Stimulated activated CD8-positive, alpha-beta memory T cell treated with anti-CD3 and anti-CD28 coated beads, Interleukin-4, amount 100 ng/mL, for 48 hours (primary cell): ENCODE results near the gene ACAD10.
"Not testable (repeated sequence)": the region's sequence is repeated elsewhere in the genome, so short reads cannot be mapped to it uniquely, and the experiment has no call there.

Source experiments
- DNase-seq: peaks from one replicate; pipeline ENCODE4 v3.0.0-alpha.2; 2020

The ACAD10 gene

GRCh38 chr12:111687952-111688351 lies 2.1 kb downstream of the ACAD10 start:
- no peak for DNase-seq

- DNase-seq: no peak
Measured at GRCh38 chr12:111691262-111691661, 5.4 kb downstream of the ACAD10 start.

GRCh38 chr12:111692575-111693210 lies 6.8 kb downstream of the ACAD10 start:
- no peak for DNase-seq

- no peak for DNase-seq
Measured at GRCh38 chr12:111693818-111694217, 8.0 kb downstream of the ACAD10 start.

- DNase-seq: no peak
Measured at GRCh38 chr12:111699962-111700361, 14.1 kb downstream of the ACAD10 start.

- no peak for DNase-seq
Measured at GRCh38 chr12:111705672-111706071, 19.8 kb downstream of the ACAD10 start.

- no peak for DNase-seq
Measured at GRCh38 chr12:111706145-111706544, 20.3 kb downstream of the ACAD10 start.

GRCh38 chr12:111715279-111715678 lies 29.4 kb downstream of the ACAD10 start:
- DNase-seq: no peak

GRCh38 chr12:111719316-111719715 lies 33.5 kb downstream of the ACAD10 start:
- not testable (repeated sequence) for DNase-seq

GRCh38 chr12:111720457-111720856 lies 34.6 kb downstream of the ACAD10 start:
- no peak for DNase-seq

- DNase-seq: not testable (repeated sequence)
Measured at GRCh38 chr12:111723646-111724360, 38.0 kb downstream of the ACAD10 start.

- DNase-seq: no peak
Measured at GRCh38 chr12:111728795-111729194, 42.9 kb downstream of the ACAD10 start.

- no peak for DNase-seq
Measured at GRCh38 chr12:111730420-111730819, 44.6 kb downstream of the ACAD10 start.

- DNase-seq: no peak
Measured at GRCh38 chr12:111732786-111733185, 46.9 kb downstream of the ACAD10 start.

- DNase-seq: no peak
Measured at GRCh38 chr12:111733340-111733915, 47.6 kb downstream of the ACAD10 start.

GRCh38 chr12:111739524-111739923 lies 53.7 kb downstream of the ACAD10 start:
- DNase-seq: not testable (repeated sequence)

- DNase-seq: no peak
Measured at GRCh38 chr12:111741235-111741812, 55.5 kb downstream of the ACAD10 start.

- no peak for DNase-seq
Measured at GRCh38 chr12:111745211-111745610, 59.4 kb downstream of the ACAD10 start.

GRCh38 chr12:111747333-111747732 lies 61.5 kb downstream of the ACAD10 start:
- no peak for DNase-seq

GRCh38 chr12:111748151-111748672 lies 62.4 kb downstream of the ACAD10 start:
- DNase-seq: no peak

- no peak for DNase-seq
Measured at GRCh38 chr12:111748867-111749266, 63.0 kb downstream of the ACAD10 start.

GRCh38 chr12:111749391-111749790 lies 63.5 kb downstream of the ACAD10 start:
- no peak for DNase-seq

- no peak for DNase-seq
Measured at GRCh38 chr12:111753144-111753881, 67.5 kb downstream of the ACAD10 start.
